ENCODE results near the gene PRIM2.
"Not testable (repeated sequence)": the region's sequence is repeated elsewhere in the genome, so short reads cannot be mapped to it uniquely, and the experiment has no call there.

GRCh38 chr6:57537916-57538315, 220.5 kb downstream of the PRIM2 start:
- TF ChIP-seq POLR2AphosphoS5 (IDR thresholded peaks at IDR 0.05; ENCODE audit: low read depth, low read length); CTCF (IDR thresholded peaks at IDR 0.05); SIN3A (IDR thresholded peaks at IDR 0.05; ENCODE audit: borderline replicate concordance, insufficient read depth, low read depth, low read length); TCF7L2 (IDR thresholded peaks at IDR 0.05; ENCODE audit: low read depth, low read length): not testable (repeated sequence)

Data from Panc1 (cell line).